GM21526 (cell line): ENCODE data around the gene CDYL2.
"Not testable (repeated sequence)": the region's sequence is repeated elsewhere in the genome, so short reads cannot be mapped to it uniquely, and the experiment has no call there.

Experiments
- ATAC-seq: cut with Tn5 transposase; IDR thresholded peaks from one replicate; pipeline ENCODE4 v1.9.1; 2021; ENCODE audit warnings: moderate library complexity; ENCODE audit not compliant: unreplicated experiment, low FRiP score

The CDYL2 gene

GRCh38 chr16:80680839-80681238 lies 123.6 kb downstream of the CDYL2 start:
- ATAC-seq, result no peak

DNA sequence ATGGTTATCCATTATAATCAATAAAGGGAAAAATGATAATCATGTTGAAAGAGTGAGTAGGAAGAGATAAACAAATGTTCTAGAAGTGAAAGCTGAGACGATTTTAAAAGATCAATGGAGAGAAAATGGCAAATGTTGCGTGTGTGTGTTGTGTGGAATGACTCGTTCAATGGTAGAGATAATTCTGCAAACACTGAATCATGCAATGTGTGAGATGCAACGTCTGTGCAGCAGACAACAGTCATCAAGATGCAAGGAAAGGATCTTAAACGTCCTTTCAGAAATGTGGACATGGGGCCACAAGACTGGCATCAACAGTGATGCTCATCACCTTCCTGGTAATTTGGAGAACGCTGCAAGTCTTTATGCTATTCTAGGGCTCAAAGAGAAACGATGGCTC lies 124.4 kb downstream of the CDYL2 start:
- no peak for ATAC-seq

DNA sequence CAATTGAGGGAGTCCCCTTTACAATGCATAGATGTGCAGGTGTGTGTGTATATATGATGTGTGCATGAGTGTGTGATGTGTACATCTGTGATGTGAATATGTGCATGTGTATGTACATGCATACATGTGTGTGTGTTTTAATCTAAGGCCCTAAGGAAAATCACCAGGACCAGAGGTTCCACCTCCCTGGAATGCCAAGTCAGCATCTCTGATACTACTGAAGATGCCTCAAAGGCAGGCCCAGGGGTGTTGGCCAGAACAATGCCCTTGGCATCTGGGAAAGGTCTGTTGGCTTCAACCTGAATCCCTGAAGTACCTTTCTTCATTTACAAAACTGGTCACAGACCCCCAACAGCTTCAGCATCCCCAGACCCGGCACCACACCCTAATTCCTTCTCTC lies 129.5 kb downstream of the CDYL2 start:
- ATAC-seq, result no peak

- ATAC-seq, result no peak
These were observed 132.0 kb downstream of the CDYL2 start for GRCh38 chr16:80672379-80672778.

DNA sequence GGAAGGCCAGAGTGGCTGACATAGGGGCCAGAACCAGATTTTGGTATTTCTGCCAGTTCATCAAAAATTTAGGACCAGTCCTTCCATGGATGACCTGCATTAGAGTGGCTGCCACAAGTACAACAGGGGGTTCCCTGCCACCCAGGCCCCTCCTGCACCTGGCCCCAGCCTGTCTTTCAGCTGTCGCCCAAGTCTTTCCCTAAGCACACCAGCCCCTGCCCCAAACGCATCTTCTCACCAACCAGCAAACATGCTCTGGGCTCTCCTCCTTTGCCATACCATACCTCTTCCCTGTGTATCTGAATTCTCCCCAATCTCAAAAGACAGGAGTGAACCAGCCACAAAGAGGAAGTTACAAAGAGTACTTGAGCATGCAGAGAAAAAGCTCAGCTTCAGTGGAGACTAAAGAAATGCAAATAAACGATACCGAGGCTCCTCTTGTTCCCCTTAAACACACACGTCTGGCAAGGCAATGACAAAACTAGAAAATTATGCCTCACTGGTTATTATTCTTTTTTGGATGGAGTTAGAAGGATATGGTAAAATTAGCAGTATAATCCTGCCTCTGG lies 133.0 kb downstream of the CDYL2 start:
- peak; percentile 55 for ATAC-seq

DNA sequence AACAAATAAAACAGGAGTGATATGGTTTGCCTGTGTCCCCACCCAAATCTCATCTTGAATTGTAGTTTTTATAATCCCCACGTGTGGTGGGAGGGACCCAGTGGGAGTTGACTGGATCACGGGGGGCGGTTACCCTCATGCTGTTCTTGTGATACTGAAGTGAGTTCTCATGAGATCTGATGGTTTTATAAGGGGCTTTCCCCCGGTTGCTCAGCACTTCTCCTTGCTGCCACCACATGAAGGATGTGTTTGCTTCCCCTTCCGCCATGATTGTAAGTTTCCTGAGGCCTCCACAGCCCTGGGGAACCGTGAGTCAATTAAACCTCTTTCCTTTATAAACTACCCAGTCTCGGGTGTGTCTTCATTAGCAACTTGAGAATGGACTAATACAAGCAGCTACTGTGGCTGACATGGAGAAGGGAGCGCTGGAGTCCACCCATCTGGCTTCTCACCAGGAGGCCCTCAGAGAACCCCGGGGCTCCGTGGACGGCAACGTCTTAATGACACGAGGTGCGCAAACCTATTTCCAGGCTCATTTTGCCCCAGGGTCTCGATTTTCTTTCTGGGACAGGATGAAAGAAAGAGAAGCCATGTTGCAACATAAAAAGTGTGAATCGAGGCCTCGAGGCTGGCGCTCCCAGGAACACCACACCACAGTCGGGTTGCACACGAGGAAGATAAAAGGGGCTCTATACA lies 134.1 kb downstream of the CDYL2 start:
- no peak for ATAC-seq

- ATAC-seq, result no peak
These were observed 134.7 kb downstream of the CDYL2 start for GRCh38 chr16:80669673-80670072.

- no peak for ATAC-seq
These were observed 136.5 kb downstream of the CDYL2 start for GRCh38 chr16:80667925-80668324.

- ATAC-seq, result no peak
These were observed 137.2 kb downstream of the CDYL2 start for GRCh38 chr16:80667251-80667560.

DNA sequence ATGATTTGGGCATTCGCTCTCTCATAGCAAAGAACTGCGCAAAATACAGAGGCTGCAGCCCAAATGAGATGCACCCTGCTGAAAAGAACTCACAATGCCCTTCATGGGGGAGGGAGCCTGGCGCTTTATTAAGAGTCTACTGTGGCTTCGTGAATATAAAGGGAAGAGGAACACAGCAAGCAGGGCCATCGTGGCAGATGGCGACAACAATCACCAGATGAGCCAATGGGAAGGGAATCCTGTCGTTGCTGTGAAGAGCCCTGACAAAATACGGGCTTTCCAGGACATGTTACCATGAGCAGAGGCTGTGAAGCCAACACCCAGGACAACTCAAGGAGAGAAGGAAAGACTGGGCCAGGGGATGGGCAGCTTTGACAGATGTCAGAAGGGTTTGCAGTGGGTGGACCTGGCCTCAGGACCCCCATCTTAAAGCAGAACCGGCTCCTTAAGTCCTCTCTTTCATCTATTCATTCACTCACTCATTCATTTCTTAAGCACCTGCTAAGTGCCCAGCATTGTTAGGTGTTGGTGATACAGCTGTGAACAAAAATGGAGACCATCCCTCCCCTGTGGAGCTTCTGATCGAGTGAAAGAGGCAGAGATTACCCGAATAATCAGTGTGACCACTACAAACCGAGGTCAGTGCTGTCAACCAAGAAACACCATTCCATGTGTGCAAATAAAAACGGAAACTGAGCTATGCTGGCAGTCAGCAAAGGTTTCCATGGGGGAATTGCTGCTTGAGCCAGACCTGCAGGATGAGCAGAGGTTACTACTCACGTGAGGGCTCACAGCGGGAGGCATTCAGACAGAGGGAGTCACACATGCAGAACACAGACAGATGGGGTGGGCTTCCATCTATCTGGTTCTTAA lies 137.8 kb downstream of the CDYL2 start:
- ATAC-seq, result no peak

- ATAC-seq, result no peak
These were observed 139.0 kb downstream of the CDYL2 start for GRCh38 chr16:80665356-80665755.

GRCh38 chr16:80664786-80665185 lies 139.6 kb downstream of the CDYL2 start:
- no peak for ATAC-seq

DNA sequence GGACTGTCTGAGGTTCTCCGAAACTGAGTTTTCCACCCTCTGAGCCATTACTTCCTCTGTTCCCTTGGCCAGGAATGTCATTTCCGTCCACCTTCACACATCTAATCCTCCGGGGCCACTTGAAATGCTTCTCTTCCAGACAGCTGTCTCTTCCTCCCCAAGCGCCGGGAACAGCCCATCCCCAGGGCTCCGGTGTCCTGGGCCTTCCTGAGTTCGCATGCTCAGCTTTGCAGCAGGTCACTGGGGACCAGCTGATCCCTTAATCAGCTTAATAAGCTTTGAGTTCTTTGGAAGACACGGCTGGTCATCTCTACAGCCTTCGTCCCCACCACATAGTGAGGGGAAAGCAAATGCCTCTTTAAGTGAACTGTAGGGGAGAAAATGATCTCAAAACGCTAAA lies 140.2 kb downstream of the CDYL2 start:
- no peak for ATAC-seq

GRCh38 chr16:80663078-80663477 lies 141.3 kb downstream of the CDYL2 start:
- ATAC-seq, result no peak

DNA sequence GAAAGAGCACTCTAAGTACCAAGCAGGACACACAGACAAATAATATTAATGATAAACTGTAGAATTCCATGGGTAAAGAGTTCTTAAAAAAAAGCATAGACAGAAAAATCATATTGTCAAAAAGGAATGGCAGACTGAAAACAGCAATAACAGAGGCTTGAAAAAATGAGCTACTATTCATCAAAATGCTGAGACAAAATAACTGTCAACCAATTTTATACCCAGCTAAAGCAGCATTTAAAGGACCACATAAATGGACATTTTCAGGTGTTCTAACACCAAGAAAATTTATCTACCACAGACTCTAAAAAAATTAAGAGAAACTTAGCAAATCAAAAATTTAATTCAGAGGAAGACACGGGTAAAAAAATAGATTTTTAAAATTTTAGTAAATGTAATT lies 144.5 kb downstream of the CDYL2 start:
- ATAC-seq, result no peak

DNA sequence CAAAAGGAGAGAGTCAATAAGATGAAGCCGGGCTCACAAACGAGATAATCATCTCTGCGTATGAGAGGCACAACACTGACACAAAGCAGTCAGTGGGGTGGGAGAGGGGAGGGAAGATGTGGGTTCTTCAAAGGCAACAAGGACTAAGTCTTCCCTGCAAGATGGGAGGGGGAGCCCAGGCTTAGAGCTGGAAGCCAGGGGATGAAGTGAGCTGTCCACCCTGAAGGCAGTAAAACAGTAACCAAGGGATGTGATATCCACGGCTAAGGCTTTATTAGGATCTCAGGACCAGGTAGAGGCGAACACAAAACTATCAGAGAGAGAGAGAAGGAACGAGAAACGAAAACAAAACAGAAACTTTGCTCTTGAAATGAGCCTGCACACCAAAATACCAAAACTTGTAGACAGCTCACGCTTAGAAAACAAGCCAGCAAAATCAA lies 147.7 kb downstream of the CDYL2 start:
- ATAC-seq, result peak; percentile 94

DNA sequence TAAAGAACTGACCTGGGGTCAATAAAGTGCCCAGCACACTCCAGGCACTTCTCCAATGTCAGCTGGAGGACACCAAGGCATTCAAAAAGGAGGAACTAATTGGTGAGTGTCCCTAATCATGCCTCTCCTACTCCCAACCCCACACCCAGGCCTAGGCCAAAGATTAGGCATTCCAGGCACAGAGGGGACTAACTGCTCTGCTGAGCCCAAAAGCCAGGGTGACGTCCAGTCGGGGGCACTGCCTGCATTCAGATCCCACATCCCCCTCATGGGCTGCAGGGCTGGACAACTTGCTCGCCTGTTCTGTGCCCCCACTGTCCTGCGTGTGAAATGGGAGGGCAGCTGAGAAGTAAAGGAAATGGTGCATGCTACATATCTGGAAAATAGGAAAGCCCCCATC lies 148.2 kb downstream of the CDYL2 start:
- no peak for ATAC-seq

DNA sequence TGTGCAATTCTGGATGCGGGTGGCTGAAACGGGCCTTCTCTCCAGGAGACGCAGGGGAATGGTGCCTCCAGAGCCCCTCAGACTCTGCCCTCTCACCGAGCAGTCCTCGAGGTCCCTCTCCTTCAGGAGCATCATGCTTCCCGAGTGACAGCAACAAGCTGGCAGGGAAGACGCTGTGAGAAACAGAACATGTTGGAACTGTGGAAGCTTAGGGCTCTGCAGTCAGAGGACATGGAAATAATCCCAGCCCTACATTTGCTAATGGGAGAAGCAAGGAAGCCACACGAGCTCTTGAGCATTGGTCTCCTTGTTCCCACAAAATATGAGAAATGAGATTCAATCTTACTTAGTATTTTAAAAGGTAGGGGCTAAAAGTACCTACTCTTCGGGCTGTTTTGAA lies 148.6 kb downstream of the CDYL2 start:
- no peak for ATAC-seq

- no peak for ATAC-seq
These were observed 150.1 kb downstream of the CDYL2 start for GRCh38 chr16:80654094-80654862.

- no peak for ATAC-seq
These were observed 152.0 kb downstream of the CDYL2 start for GRCh38 chr16:80652441-80652840.

DNA sequence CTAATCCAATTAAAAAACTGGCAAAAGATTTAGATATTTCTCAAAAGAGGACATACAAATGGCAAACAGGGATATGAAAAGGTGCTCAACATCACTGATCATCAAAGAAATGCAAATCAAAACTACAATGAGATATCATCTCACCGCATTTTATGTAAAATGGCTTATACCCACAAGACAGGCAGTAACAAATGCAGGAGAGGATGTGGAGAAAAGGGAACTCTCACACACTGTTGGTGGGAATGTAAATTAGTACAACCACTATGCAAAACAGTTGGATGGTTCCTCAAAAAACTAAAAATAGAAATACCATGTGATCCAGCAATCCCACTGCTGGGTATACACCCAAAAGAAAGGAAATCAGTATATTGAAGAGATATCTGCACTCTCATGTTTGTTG lies 154.1 kb downstream of the CDYL2 start:
- ATAC-seq, result not testable (repeated sequence)
